PC-3 (cell line): ENCODE results near the gene TMEM190.

ENCODE experiments used
- CTCF ChIP-seq: fragments of 300-600 bp; sonication (generic); conservative IDR thresholded peaks from 2 replicates; pipeline ENCODE4 v1.5.1; 2017; ENCODE audit warnings: antibody characterized with exemption, low read depth, mild to moderate bottlenecking, low read length
- EZH2 ChIP-seq: fragments of 300-600 bp; sonication (generic); IDR thresholded peaks from one replicate; pipeline ENCODE4 v1.6.1; 2017; ENCODE audit warnings: antibody characterized with exemption, mild to moderate bottlenecking, low read length; ENCODE audit not compliant: unreplicated experiment

GRCh38 chr19:55382522-55383054 lies 6.0 kb downstream of the TMEM190 start:
- TF ChIP-seq CTCF = no peak
- no peak for TF ChIP-seq EZH2
